22Rv1 (cell line): ENCODE data around the gene MCEE.

ENCODE experiments used
- CTCF ChIP-seq: fragments of 450-650 bp; IDR thresholded peaks from 2 replicates; pipeline ENCODE4 v1.5.1; 2017; ENCODE audit warnings: mild to moderate bottlenecking
- ZFX ChIP-seq: fragments of 450-650 bp; IDR thresholded peaks from 2 replicates; pipeline ENCODE4 v1.6.1; 2017; ENCODE audit warnings: antibody characterized with exemption, borderline replicate concordance

GRCh38 chr2:71066856-71067255 lies 63.2 kb downstream of the MCEE start:
- no peak for TF ChIP-seq CTCF
- TF ChIP-seq ZFX = no peak
